ENCODE data around the gene OR2A42.
"Not testable (repeated sequence)": the region's sequence is repeated elsewhere in the genome, so short reads cannot be mapped to it uniquely, and the experiment has no call there.

The OR2A42 gene, protein sequence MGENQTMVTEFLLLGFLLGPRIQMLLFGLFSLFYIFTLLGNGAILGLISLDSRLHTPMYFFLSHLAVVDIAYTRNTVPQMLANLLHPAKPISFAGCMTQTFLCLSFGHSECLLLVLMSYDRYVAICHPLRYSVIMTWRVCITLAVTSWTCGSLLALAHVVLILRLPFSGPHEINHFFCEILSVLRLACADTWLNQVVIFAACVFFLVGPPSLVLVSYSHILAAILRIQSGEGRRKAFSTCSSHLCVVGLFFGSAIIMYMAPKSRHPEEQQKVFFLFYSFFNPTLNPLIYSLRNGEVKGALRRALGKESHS

DNA sequence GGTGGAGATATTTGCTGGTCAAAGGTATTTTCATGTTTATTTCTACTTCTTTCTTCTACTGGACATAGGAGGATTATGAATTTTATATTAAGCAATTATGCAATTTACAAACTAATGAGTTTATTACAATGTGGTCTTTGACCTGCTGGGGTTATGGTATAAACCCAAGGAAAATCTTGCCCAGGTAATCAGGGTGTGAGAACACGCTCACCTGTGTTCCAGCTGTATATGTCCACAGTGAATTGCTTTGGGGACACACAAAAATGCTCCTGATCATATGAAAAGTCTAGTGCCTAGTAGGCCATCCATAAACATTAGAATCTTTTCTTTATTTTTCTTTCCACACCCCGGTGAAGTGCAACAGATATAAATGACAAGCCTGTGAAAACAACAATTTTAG is at the start of gene OR2A42:
Gene OR2A42, minus strand, starts transcription at position 241 of the 400 bp plus-strand sequence. CDS start 6,762 bp downstream, outside the sequence.
- in situ Hi-C loops (cut with MboI; ENCODE audit: low sequenced_read_pairs), result not testable (repeated sequence)

DNA sequence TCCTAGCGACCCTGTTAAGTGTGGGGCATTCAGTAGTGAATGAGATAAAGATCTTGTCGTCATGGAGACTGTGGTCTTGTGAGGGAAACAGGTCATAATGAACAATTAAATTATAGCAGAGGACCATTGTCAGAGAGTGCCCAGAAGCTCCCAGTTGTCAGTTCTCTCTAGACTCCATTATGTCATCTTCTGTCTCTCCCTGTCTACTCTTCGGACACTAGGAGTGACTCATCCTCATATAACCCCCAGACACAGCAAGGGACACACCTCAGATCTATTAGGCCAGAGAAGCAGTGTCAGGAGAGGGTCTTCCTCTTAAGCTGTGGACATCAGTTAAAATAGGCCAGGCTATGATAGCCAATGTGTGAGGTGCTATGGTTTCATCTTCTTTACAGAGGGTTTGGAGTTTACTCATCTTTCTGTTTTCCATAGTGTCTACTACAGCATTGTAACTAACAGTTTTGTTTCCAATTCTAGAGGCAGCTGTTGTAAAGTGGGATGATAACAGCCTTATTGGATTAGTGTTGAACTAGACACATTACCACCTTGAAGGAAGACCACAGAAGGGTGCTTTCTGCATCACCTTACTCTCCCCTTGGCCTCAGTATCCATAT is 47.9 kb upstream of the OR2A42 start:
- in situ Hi-C loops (cut with MboI; ENCODE audit: low sequenced_read_pairs), result not testable (repeated sequence)

DNA sequence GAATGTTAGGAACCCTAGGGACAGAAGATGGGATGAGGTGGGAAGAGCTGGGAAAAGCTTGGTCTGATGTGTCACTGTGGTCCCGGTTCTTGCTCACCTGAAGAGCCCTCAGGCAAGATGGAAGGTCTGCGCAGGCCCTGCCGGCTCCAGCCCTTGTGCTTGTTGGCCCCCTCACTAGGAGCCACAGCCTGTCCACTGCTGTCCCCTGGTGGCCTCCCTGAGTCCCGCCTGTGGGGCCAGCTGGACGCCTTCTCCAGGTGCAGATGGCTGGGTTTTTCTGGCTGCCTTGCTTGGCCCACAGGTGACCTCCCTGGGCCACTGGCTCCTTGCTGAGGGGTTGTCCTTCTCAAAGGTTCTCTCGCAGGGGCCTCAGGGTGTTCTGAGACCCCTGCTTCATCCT is 44.3 kb upstream of the OR2A42 start:
- in situ Hi-C loops (cut with MboI; ENCODE audit: low sequenced_read_pairs), result not testable (repeated sequence)

DNA sequence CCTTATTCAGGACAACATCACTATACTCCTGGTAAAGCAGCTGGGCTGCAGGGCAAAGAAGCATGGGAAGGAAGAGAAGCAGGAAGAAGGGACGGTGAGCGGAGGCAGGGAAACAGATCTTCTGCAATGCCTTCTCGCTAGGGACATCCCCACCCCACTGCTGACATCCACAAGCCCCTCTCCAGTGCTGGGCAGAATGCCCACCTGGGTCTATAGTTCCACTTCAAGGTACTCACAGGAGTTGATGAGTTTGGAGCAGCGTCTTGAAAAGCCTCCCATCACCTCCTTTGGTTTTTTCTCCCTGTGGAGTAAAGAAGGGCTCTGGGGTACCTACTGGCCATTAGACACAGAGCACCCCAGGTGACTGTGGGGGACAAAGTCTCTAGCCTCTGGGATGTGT is 43.1 kb upstream of the OR2A42 start:
- in situ Hi-C loops (cut with MboI; ENCODE audit: low sequenced_read_pairs), result not testable (repeated sequence)

GRCh38 chr7:144281981-144282380 is 42.6 kb upstream of the OR2A42 start:
- in situ Hi-C loops (cut with MboI; ENCODE audit: low sequenced_read_pairs), result not testable (repeated sequence)

DNA sequence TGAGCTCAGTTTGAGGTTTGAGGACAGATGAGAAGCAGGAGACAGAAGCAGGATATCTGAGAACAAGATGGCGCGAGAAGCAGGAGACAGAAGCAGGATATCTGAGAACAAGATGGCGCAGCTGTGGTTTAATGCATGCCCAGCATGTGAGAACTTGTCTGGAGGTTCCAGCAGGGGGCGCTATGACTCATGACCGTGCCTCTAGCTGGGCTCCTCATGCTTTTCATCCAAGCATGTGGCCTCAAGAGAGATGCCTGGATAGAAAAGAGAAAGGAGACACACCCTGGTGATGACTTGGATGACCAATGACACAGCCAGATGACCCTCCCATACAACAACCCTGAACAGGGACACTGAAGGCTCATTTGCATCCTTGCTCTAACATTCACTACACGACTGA is 40.6 kb upstream of the OR2A42 start:
- in situ Hi-C loops (cut with MboI; ENCODE audit: low sequenced_read_pairs), result not testable (repeated sequence)

DNA sequence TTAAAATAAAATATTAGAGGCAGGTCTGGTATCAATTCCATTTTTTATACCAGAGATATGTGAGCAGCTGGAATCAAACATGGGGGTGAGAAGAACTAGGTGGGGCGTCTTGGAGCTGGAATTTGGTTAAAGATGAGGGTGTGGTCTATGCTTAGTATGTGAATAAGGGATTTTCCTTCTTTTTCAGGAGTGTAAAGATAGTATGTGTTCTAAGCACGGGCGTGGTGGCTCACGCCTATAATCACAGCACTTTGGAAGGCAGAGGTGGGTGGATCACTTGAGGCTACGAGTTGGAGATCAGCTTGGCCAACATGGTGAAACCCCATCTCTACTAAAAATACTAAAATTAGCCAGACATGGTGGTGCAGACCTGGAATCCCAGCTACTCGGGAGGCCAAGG is 35.9 kb upstream of the OR2A42 start:
- in situ Hi-C loops (cut with MboI; ENCODE audit: low sequenced_read_pairs), result not testable (repeated sequence)

GRCh38 chr7:144269188-144269587 is 29.8 kb upstream of the OR2A42 start, which contains the start of gene CTAGE8:
CTAGE8 (minus strand) TSS chr7:144269288; CDS start chr7:144269250, 38 bp downstream.
- in situ Hi-C loops (cut with MboI; ENCODE audit: low sequenced_read_pairs), result not testable (repeated sequence)

- in situ Hi-C loops (cut with MboI; ENCODE audit: low sequenced_read_pairs), result not testable (repeated sequence)
These were observed 25.3 kb upstream of the OR2A42 start, which contains the start of gene OR2A7 for GRCh38 chr7:144264692-144265091. OR2A7 (minus strand) TSS chr7:144264792; CDS start chr7:144259628, 5,164 bp downstream.

GRCh38 chr7:144262128-144262527 is 22.7 kb upstream of the OR2A42 start:
- in situ Hi-C loops (cut with MboI; ENCODE audit: low sequenced_read_pairs), result not testable (repeated sequence)

DNA sequence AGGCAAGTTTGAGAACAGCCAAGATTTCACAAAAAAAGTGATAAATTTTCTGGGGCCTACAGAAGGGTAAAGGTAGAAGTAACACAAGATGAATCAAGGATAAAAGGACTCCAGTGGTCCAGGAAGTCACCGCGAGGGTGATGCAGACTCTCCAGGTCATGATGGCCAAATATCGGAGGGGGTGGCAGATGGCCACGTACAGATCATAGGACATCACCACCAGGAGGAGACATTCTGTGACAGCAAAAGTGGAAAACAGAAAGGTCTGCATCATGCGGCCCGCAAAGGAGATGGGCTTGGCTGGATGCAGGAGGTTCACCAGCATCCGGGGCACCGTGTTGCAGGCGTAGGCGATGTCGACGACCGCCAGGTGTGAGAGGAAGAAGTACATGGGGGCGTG is 19.7 kb upstream of the OR2A42 start:
- in situ Hi-C loops (cut with MboI; ENCODE audit: low sequenced_read_pairs), result not testable (repeated sequence)

- in situ Hi-C loops (cut with MboI; ENCODE audit: low sequenced_read_pairs), result no loop called here
These were observed 16.7 kb upstream of the OR2A42 start for GRCh38 chr7:144256112-144256511.

DNA sequence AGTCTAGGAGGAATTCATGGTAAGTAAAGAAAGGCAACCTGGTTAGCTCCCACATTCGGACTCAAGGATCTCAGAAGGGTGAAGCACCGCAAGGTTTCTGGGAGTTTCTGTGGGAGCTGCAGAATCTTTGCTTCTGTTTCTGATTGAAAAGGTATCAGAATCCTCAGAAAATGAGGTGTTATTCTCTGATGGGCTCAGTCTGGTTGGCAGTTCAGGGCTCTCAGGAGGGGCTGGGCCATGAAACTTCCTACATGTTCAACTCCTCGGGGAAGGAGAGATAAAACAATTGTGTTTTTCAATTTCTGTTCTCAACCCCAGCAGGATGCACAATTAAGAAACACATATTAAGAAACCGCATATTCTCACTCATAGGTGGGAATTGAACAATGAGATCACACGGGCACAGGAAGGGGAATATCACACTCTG is 16.1 kb upstream of the OR2A42 start:
- in situ Hi-C loops (cut with MboI; ENCODE audit: low sequenced_read_pairs), result no loop called here

- in situ Hi-C loops (cut with MboI; ENCODE audit: low sequenced_read_pairs), result not testable (repeated sequence)
These were observed 12.9 kb upstream of the OR2A42 start for GRCh38 chr7:144252307-144252706.

- in situ Hi-C loops (cut with MboI; ENCODE audit: low sequenced_read_pairs), result not testable (repeated sequence)
These were observed 8.4 kb upstream of the OR2A42 start for GRCh38 chr7:144247674-144248330.

GRCh38 chr7:144246967-144247366 is 7.6 kb upstream of the OR2A42 start:
- in situ Hi-C loops (cut with MboI; ENCODE audit: low sequenced_read_pairs), result not testable (repeated sequence)

- in situ Hi-C loops (cut with MboI; ENCODE audit: low sequenced_read_pairs), result not testable (repeated sequence)
These were observed 6.0 kb upstream of the OR2A42 start for GRCh38 chr7:144245372-144245771.

- in situ Hi-C loops (cut with MboI; ENCODE audit: low sequenced_read_pairs), result not testable (repeated sequence)
These were observed 799 bp downstream of the OR2A42 start for GRCh38 chr7:144238530-144239082.

DNA sequence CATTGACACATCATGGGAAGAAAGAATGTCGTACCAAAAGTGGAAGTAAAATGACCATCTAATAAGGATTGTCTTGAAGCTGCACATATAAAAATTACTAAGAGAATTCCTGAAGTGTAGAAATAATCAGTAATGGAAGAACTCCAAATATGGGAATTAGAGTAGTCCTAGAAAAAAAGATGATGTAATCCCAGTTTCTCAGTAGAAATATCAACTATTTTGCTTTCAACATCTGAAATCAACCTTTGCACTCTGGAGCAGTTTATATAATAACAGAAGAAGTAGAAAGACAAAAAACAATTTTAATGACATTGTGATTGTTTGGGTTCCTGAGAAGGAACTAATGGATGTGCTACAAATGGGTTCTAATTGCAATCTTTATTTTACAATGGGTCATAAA is 6.4 kb downstream of the OR2A42 start:
- in situ Hi-C loops (cut with MboI; ENCODE audit: low sequenced_read_pairs), result not testable (repeated sequence)

GRCh38 chr7:144231027-144231426 is 8.4 kb downstream of the OR2A42 start:
- in situ Hi-C loops (cut with MboI; ENCODE audit: low sequenced_read_pairs), result not testable (repeated sequence)

DNA sequence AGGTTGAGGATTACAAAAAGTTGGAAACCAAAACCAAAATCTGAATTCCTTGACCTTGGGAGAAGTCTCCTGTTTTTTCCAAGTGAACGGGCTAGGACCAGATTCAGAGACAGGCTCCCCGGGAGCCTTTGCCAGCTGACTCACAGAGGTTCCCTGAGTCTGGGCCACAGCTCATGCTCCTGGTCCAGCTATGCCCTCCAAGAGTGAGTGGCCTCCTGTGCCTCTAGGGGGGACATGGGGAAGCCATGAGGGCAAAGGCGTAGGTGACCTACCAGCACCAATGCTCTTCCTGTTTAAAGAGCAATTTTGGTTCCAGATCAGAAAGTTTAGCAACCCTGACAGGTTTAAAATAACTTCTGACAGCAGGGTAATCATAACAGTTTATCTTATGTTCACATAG is 10.6 kb downstream of the OR2A42 start:
- in situ Hi-C loops (cut with MboI; ENCODE audit: low sequenced_read_pairs), result not testable (repeated sequence)
